HCT116 (cell line): ENCODE results near the gene SLC27A3.

Source experiments
- ATF3 ChIP-seq: IDR thresholded peaks from 2 replicates; pipeline ENCODE4 v1.6.1; 2012
- CEBPB ChIP-seq: IDR thresholded peaks from 2 replicates; pipeline ENCODE4 v1.6.1; 2012; ENCODE audit warnings: low read depth
- CTCF ChIP-seq, 3 experiments: fragments of 200-600 bp in 1 of 3; sonication (generic) in 1 of 3; IDR thresholded peaks in 2 of 3; conservative IDR thresholded peaks in 1 of 3; 2 replicates each; pipeline ENCODE4 v1.5.1; 2012 to 2017; ENCODE audit warnings: low read depth in 2 of 3, low read length in 2 of 3, antibody characterized with exemption in 1 of 3, borderline replicate concordance in 1 of 3, control low read depth in 1 of 3, mild to moderate bottlenecking in 1 of 3, mixed read lengths in 1 of 3, mixed run types in 1 of 3, moderate library complexity in 1 of 3; ENCODE audit not compliant: insufficient read depth in 1 of 3
- EZH2phosphoT487 ChIP-seq: fragments of 200-600 bp; IDR thresholded peaks from 2 replicates; pipeline ENCODE4 v1.6.1; 2018; ENCODE audit warnings: antibody characterized with exemption, borderline replicate concordance
- FOSL1 ChIP-seq: IDR thresholded peaks from 2 replicates; pipeline ENCODE4 v1.6.1; 2012; ENCODE audit warnings: low read depth
- MAX ChIP-seq: IDR thresholded peaks from 2 replicates; pipeline ENCODE4 v1.6.1; 2012
- POLR2AphosphoS5 ChIP-seq: IDR thresholded peaks from 2 replicates; pipeline ENCODE4 v1.6.1; 2011; ENCODE audit warnings: mild to moderate bottlenecking, low read depth, low read length, moderate library complexity
- REST ChIP-seq: IDR thresholded peaks from 2 replicates; pipeline ENCODE4 v1.6.1; 2012; ENCODE audit warnings: low read depth
- ZFX ChIP-seq: fragments of 450-650 bp; IDR thresholded peaks from 2 replicates; pipeline ENCODE4 v1.6.1; 2017

- no peak for TF ChIP-seq CTCF (IDR thresholded peaks at IDR 0.05 in 2 of 3, conservative IDR thresholded peaks at IDR 0.05 in 1 of 3; ENCODE audit: borderline replicate concordance in 1 of 3, insufficient read depth in 1 of 3, low read depth in 2 of 3, low read length in 2 of 3)
- no peak for TF ChIP-seq FOSL1
- TF ChIP-seq ZFX: no peak
- TF ChIP-seq MAX: no peak
- no peak for TF ChIP-seq CEBPB
- TF ChIP-seq EZH2phosphoT487: no peak
- TF ChIP-seq POLR2AphosphoS5: no peak
- TF ChIP-seq REST: no peak
- no peak for TF ChIP-seq ATF3
These were observed 18.2 kb downstream of the SLC27A3 start for GRCh38 chr1:153793261-153793972.
